ENCODE results near the gene AP3D1.
"Not testable (repeated sequence)": the region's sequence is repeated elsewhere in the genome, so short reads cannot be mapped to it uniquely, and the experiment has no call there.

Gene AP3D1

DNA sequence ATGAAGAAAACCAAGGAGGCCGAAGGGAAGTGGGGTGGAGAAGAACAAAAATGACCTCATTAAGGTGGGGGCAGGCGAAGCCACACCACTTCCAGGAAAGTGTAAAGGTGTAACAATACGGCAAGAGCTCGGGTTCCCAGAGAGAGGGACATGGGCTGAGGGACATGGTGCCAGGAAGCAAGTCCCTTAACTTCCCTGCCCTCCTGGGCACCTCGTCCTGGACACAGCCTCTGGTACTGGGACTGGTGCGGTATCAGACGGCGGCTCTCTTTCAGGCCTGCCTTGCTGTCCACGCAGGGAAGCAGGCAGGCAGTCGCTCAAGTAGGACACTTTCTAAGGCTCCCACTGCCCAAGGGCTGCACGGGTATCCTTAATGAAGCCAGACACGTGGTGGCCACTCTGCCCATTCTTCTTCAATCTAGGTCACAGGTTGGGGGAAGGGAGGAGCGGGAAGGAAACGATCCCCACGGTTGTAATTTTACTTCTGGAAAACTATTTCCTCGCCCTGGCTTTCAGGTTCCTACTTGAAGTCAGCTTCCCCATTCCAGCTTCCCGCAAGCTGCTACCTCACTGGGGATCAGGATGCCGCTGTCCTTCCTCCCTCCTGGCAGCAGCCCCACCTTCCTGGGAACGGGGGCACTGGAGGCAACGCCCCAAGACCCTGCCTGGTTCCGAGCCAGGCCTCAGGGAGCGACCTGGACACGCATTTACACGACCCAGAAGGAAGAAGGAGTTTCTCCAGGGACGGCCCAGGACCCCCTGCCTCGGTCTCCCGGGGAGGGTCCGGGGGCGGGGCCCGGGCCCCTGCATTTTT is 1.2 kb downstream of the AP3D1 start:
- DNase-seq (ENCODE audit: low spot score) = no peak

DNA sequence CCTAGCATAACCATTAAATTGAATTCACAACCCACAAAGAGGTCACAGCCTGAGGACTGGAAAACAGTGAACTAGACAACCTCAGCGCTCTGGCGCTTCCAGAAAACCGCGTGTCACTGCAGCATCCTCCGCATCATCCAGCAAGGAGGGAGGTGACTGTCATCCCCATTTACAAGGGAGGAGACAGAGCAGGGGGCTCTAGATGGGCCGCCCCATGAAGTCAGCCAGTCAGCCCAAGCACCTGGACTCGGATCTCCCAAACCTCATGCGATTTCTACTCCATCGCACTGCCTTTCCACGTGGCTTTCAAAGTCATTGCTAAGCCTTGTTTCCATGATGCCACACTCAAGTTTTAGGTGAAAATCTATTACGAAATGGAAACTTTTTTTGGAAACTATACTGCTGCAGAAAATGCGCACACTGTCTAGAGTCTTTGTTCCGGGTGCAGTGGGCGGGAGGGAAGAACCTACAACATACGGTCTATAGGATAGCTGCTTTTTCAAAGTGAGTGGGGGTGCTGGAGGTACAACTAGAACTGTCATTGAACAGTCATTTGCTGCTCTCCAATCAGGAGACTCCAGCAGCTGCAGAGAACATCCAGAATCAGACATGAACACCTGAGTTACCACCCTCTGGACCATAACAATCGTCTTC is 2.8 kb downstream of the AP3D1 start:
- no peak for DNase-seq (ENCODE audit: low spot score)

DNA sequence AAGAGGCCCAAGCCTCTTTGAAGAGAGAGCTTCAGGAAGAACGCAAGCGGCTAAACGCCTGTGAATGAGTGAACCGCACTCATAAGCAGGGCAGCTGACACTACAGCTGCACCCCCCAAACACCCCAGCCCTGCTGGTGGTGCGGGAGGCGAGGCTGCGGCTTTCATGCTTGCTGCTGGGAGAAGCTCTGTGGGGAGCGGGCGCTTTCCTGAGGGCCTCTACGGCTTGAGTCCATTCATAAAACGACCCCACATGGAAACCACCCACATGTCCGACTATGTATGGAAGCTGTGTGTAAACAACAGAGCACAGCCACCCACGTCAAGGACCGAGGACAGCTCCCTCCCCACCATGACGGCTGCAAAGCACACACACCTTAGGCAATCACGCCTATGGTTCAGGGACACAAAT is 5.5 kb downstream of the AP3D1 start:
- no peak for DNase-seq (ENCODE audit: low spot score)

DNA sequence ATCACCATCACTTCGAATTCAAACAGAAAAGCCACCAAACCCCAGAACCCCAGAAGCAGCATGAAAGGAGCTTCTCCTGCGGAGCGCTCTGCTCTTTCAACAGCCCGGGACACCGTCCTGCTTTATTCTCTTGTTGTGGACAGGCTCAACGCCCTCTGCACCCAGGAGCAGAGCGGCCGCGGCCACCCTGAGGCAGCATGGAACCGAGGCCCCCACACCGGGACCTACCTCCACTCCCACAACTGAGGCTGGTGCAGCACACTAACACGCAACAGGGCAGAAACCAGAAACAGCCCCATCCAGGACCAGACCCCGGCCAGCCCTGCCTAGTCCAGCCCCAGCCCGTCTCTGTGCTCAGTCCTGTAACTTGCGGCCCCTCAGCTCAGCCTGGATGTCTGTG is 7.2 kb downstream of the AP3D1 start:
- no peak for DNase-seq (ENCODE audit: low spot score)

DNA sequence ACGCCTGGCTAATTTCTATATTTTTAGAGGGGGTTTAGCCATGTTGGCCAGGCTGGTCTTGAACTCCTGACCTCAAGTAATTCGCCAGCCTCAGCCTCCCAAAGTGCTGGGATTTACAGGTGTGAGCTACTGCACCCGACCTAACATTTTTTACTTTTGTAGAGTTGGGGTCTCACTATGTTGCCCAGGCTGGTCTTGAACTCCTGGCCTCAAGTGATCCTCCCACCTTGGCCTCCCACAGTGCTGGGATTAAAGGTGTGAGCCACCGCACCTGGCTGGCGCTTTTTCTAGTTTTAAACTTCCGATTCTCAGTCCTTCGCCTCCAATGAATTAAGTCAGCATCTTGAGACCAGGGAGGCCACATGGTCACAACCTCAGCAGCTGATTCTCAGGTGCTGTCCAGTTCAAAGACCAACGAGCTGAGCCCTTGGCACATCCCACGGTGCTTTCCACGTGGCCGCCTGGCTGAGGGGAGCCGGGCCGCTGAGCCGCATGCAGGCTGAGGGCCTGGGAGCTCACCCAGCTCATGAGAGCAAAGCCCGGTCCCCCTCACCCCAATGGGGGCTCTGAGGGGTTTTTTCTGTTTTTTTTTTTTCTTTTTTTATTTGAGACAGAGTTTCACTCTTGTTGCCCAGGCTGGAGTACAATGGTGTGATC is 9.1 kb downstream of the AP3D1 start:
- no peak for DNase-seq (ENCODE audit: low spot score)

DNA sequence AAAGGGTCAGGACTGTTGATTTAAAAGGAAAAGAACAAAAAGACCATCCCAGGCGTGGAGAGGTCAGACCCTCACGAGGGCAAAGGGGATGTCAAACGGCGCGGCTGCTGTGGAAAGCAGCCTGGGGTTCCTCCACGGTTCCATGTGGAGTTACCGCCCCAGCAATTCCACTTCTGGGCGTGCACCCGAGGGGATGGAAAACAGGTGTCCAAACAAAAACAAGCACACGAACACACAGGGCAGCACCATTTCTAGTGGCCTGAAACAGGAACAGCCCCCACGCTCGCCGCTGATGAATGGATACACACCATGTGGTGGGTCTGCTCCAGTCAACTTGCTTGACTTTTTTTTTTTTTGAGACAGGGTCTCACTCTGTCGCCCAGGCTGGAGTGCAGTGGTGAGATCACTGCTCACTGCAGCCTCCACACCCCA is 11.2 kb downstream of the AP3D1 start:
- DNase-seq (ENCODE audit: low spot score) = no peak

DNA sequence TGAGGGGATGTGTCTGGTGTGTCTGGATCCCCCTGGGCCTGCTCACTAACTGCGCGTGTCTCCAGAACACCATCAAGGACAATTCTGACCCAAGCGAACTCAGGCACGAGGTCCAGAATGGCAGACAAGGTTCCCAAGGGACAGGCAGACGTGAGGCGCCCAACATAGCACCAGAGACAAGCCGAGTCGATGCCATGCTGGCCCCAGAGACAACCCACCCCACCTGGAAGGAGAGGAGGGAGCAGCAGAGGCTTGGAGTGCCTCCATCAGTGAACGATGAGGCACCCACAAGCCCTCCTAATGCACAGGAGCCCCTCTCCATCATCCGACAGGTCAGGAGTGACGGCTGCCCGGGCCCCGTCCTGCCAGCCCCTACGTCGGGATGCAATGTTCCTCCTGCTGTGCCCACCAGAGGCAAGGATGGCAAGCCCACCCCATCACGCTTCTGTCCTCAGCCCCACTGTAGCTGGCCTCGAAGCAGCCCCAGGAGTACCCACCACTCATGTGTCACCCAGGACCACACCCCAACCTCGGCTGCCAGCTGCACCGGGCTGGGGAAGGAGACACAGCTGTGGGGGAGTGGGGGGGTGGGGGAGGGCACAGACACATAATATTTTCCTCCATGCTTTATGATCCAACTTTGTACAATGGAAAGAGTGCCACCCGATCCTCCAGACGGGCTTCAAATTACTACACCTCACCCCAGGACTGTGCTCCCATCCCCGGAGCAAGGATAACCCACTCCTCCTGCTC is 11.8 kb downstream of the AP3D1 start:
- DNase-seq (ENCODE audit: low spot score) = no peak

DNA sequence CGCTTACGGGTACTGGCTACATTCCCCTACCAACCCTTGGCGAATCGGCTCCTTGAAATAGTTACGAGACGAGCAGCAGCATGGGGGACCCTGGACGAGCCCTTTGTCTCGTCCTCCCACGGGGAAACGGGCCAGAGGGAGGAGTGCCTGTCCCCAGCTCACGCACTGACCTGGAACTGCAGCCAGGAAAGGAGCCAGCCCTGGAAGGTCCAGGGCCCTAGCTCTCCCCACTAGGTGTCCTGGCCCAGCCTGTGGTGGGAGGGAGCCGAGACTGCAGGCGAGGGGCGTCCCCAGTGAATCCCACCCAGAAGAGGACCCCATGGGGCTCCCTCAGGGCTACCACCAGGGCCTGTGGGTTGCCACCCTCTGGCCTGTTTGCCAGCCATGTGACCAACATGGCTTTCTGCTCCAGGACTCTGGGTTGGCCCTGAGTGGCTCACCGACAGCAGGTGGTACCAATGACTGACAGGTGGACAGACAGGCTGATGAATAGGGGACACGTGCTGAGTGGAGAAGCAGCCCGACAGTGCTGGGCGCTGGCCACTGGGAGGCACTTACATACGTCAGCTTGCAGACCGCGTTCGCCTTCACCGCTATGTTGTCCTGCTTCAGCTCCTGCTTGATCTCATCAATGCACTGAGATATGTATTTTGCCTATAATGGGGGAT is 13.2 kb downstream of the AP3D1 start:
- DNase-seq (ENCODE audit: low spot score) = no peak

DNA sequence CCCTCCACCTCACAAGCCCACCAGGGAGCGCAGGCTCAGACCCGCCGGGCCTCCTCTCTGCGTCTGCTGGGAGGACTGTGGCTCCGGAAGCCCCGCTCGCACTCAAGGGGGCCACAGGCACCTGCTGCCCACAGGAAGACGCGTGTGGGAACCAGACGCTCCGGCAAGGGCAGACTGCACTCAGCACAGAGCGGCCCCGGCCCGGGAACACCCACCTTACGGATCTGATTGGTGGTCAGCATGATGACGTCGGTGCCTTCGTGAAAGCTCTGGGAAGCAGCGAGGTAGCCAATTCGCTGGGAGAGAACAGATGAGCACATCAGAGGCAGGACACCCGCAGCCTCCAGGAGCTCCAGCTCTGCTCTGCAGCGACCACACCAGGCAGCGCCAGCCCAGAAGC is 14.6 kb downstream of the AP3D1 start:
- no peak for DNase-seq (ENCODE audit: low spot score)

DNA sequence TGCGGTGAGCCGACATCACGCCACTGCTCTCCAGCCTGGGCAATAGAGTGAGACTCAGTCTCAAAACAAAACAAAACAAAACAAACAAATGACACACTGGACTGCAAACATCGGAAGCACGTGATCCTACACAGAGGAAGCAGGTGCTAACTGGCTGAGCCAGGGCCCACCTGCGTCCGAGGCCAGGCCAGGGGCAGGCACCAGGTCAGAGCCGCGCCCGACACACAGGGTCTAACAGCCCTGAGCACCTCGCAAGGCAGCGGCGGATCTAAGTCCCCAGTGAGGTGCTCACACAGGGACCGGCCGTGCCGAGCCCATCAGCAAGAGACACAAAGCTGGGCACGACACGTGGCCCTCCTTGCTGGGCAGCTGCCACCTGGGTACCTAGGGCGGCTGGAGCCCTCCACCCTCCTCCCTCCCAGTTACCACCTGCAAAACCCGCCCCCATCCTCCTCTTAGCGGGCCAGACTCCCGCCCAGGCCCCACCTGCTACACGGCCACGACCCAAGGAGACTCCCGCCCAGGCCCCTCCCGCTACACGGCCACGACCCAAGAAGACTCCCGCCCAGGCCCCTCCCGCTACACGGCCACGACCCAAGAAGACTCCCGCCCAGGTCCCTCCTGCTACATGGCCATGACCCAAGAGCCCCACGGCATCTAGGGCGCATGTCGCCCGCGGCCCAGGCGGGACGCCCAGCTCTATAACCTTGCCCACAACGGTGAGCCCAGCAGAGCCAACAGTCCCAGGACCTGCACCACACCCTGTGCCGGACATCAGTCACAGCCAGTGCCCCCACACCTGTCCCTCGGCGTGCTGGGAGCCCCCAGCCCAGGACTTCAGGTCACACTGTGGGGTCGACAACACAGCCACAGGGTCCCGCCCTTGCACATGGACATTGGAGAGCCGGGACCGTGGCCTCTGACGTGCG is 15.6 kb downstream of the AP3D1 start:
- no peak for DNase-seq (ENCODE audit: low spot score)

DNA sequence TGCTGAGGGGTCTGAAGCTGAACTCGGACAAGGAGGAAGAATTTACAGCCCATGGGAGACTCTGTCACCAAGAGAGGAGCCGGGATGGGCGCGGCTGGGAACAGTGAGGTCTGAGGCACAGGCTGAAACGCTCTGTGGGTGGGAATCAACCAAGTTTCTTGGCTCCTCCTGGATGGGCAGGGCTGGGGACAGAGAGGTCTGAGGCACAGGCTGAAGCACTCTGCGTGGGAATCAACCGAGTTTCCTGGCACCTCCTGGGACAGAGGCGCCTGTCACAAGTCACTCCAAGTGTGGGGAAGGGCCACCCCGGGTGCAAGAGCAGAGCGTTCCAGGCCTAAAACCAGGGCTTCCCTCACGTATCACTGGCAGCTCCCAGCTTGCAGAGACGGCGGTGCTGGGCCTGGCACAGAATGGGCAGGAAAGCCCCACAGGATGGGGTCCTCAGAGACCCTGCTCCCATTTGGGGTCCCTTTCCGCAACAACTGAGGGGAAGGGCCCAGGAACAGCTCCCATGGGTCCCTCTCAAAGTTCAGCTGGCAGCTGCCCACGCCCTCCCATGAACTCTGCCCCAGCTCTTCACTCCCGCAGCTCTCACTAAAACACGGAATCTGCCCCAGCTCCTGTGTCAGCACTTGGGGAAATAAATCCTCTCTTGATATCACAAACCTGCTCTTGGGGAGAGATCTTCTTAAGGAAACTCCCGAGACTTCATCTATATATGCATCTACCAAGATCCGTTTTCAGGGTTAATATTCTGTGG is 18.5 kb downstream of the AP3D1 start:
- DNase-seq (ENCODE audit: low spot score) = no peak

DNA sequence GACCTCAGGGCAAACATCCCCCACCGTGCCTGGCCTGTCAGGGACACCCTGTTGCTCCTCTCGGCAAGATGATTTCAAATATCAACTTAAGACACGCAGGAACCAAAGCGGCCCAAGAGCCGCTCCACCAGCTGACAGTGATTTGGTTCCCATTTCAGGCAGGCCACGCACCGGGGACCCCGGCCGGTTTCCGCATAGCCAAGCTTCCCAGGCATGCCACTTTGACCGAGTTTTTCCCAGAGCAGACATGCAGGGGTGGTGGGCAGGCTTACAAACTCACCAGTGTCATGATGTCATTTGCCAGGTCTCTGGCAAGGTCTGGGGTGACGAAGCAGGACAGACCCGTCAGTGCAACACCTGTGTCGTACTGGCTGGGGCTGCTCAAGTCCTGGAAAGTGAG is 19.2 kb downstream of the AP3D1 start:
- no peak for DNase-seq (ENCODE audit: low spot score)

DNA sequence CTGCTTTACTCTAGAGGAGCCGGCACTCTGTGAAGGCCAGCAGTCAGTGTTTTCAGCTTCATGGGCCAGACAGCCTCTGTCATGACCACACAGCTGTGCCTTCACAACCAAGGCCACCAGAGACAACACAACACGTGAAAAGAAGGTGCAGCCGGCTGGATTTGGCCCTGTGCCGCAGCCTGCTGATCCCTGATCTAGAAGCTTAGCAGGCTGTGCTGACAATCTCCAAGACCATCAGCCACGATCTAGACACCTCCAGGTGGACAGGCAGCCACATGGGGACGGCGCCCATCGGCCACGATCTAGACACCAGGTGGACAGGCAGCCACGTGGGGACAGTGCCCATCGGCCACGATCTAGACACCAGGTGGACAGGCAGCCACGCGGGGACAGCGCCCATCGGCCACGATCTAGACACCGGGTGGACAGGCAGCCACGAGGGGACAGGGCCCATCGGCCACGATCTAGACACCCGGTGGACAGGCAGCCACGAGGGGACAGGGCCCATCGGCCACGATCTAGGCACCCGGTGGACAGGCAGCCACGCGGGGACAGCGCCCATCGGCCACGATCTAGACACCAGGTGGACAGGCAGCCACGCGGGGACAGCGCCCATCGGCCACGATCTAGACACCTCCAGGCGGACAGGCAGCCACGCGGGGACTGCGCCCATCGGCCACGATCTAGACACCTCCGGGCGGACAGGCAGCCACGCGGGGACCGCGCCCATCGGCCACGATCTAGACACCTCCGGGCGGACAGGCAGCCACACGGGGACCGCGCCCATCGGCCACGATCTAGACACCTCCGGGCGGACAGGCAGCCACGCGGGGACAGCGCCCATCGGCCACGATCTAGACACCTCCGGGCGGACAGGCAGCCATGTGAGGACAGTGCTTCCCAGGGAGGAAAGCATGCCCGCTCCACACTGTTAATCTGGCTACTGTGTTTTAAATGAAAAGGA is 20.1 kb downstream of the AP3D1 start:
- DNase-seq (ENCODE audit: low spot score) = not testable (repeated sequence)

DNA sequence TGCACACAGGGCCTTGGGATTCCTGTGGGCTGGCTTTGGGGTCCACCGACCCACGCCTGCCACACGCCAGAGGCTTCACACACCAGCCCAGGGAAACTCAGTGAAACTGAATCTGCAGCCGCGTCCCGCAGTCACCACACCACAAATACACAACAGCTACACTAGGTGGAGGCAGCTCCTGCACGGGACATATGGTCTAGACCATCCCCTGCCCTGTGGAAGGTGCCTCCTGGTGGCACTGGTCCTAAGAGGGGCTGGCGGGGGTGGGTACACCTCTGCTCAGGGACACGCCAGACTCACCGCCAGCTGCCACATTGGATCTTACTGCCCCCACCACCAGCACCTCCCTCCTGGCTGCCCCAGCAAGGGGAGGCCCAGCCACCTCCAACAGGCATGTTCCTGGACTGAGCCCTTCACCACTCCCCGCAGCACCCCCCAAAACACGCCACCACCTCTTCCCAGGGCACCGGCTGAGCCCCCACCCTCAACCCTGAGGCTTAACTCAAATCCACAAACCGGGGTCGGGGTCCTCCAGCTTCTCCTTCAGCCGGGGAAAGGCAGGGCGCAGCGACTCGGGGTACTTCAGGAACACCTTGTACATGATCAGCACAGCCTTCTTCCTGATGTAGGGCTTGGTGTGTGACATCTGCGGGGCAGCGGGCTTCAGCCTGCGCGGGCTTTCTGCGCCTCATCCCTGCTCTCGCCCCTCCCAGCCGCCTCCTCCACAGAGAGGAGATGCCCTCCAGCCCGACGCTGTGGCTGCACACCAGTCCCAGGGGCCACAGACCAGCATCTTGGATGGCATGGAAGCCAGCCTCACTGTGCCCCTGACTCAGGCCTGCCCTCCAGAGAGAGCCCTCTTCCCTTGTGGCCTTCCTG is 21.2 kb downstream of the AP3D1 start:
- DNase-seq (ENCODE audit: low spot score) = no peak

DNA sequence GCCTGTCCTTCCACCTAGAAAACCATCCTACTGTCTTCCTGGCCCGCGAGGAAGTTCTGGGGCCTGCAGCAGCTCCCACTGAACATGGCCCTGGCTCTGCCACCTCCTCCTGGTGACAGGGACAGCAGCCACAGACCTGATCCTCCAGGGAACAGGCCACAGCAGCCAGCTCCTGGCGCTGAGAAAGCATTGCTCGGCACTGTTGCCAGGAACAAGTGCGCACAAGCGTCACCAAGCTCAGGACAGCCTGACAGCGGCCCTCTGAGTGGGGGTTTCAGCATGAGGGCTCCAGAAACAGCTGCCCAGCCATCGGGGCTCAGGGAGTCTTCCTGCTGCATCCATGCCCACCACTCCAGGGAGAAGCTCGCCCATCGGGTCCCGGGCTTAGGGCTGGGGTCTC is 21.9 kb downstream of the AP3D1 start:
- DNase-seq (ENCODE audit: low spot score) = no peak

DNA sequence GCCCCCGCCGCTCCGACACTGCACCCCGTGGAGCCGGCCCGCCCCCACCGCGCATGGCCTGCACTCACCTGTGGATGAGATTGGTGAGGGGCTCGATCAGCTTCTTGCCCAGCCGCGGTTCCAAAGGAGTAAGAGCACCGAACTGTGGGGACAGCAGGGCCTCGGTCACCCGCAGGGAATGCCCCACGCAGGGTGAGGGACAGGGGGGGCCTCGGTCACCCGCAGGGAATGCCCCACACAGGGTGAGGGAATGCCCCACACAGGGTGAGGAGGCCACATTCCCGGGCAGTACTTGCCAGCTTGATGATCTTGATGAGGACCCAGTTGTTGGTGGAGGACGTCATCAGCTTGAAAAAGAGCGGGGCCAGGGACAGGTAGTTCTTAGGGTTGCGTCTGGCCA is 22.3 kb downstream of the AP3D1 start:
- no peak for DNase-seq (ENCODE audit: low spot score)

DNA sequence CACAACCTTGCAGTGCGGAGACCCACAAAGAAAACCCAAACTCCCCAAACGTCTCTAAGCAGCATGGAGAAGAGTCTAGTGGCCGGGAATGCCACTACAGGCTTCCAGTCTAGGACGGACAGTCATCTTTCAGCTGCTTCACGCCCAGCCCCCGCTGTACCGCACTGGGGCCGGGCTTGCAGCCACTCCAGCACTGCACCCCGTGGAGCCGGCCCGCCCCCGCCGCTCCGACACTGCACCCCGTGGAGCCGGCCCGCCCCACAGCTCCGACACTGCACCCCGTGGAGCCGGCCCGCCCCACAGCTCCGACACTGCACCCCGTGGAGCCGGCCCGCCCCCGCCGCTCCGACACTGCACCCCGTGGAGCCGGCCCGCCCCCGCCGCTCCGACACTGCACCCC is 23.1 kb downstream of the AP3D1 start:
- not testable (repeated sequence) for DNase-seq (ENCODE audit: low spot score)

DNA sequence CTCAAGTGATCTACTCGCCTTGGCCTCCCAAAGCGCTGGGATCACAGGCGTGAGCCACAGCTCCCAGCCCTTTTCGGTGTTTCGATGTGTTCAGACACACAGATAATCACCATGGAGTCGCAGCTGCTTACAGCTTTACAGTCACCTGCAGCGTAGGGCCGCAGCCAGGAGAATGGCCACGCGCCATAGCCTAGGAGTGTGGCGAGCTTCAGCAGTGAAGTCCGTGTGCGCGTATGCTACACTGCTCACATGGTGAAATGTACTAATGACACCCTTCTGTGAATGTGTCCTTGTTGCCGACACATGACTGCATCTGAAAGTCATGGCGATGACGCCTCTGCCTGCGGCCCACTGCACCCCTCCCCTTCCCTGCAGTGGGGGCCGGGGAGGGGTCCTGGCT is 23.6 kb downstream of the AP3D1 start:
- DNase-seq (ENCODE audit: low spot score) = no peak

All from SW480 (cell line).